HUES6 (cell line): ENCODE data around the gene KIAA0825.

Experiments
- H3K27ac ChIP-seq: 2 replicates; pipeline ENCODE4 v1.7.0; 2013; ENCODE audit warnings: low read depth, mild to moderate bottlenecking, low read length, inconsistent platforms
- H3K27me3 ChIP-seq: 2 replicates; pipeline ENCODE4 v1.6.1; 2013; ENCODE audit warnings: low read length; ENCODE audit not compliant: control insufficient read depth, insufficient read depth
- H3K36me3 ChIP-seq: 2 replicates; pipeline ENCODE4 v1.6.1; 2013; ENCODE audit warnings: low read length; ENCODE audit not compliant: control insufficient read depth, insufficient read depth
- H3K4me1 ChIP-seq: 2 replicates; pipeline ENCODE4 v1.6.1; 2013; ENCODE audit warnings: low read length; ENCODE audit not compliant: control insufficient read depth, insufficient read depth
- H3K4me3 ChIP-seq: 2 replicates; pipeline ENCODE4 v1.5.1; 2013; ENCODE audit warnings: low read depth, low read length
- H3K9ac ChIP-seq: one replicate; pipeline ENCODE4 v1.6.1; 2013; ENCODE audit warnings: mild to moderate bottlenecking, low read length
- H3K9me3 ChIP-seq: 2 replicates; pipeline ENCODE4 v1.6.1; 2013; ENCODE audit warnings: low read depth, low read length; ENCODE audit not compliant: control insufficient read depth, insufficient read depth

Gene KIAA0825

GRCh38 chr5:94540856-94541494 lies 77.4 kb downstream of the KIAA0825 start:
- Histone ChIP-seq H3K9me3 (peaks cover 60% of the 10 kb centered on the region), H3K9ac (no peak overlapping the region), H3K27ac (no peak overlapping the region), H3K27me3 (no peaks in the 10 kb centered on the region), H3K4me1 (no peaks in the 10 kb centered on the region), H3K36me3 (peaks cover 4% of the 10 kb centered on the region; the same call in 1 of the 2 replicates), H3K4me3 (no peak overlapping the region)

- H3K9me3 ChIP-seq = peaks cover 54% of the 10 kb centered on the region
- H3K27ac ChIP-seq = no peak overlapping the region
- no peak overlapping the region for H3K9ac ChIP-seq
- peaks cover 4% of the 10 kb centered on the region; the same call in 1 of the 2 replicates for H3K36me3 ChIP-seq
- no peaks in the 10 kb centered on the region for H3K27me3 ChIP-seq
- H3K4me1 ChIP-seq = no peaks in the 10 kb centered on the region
- H3K4me3 ChIP-seq = no peak overlapping the region
Observed at GRCh38 chr5:94538260-94538659, 80.1 kb downstream of the KIAA0825 start.

- Histone ChIP-seq H3K4me1 (no peaks in the 10 kb centered on the region; the same call in 1 of the 2 replicates), H3K27ac (no peak overlapping the region), H3K9ac (no peak overlapping the region), H3K4me3 (no peak overlapping the region), H3K36me3 (no peaks in the 10 kb centered on the region), H3K27me3 (no peaks in the 10 kb centered on the region), H3K9me3 (no peaks in the 10 kb centered on the region)
Observed at GRCh38 chr5:94526706-94527105, 91.7 kb downstream of the KIAA0825 start.

- Histone ChIP-seq H3K4me3 (no peak overlapping the region), H3K27ac (no peak overlapping the region), H3K27me3 (no peaks in the 10 kb centered on the region), H3K9me3 (no peaks in the 10 kb centered on the region), H3K4me1 (no peaks in the 10 kb centered on the region; the same call in 1 of the 2 replicates), H3K9ac (no peak overlapping the region), H3K36me3 (no peaks in the 10 kb centered on the region)
Observed at GRCh38 chr5:94524841-94525697, 93.3 kb downstream of the KIAA0825 start.

- Histone ChIP-seq H3K27me3 (no peaks in the 10 kb centered on the region), H3K4me1 (no peaks in the 10 kb centered on the region; the same call in 1 of the 2 replicates), H3K4me3 (no peak overlapping the region), H3K36me3 (no peaks in the 10 kb centered on the region), H3K9me3 (no peaks in the 10 kb centered on the region), H3K9ac (no peak overlapping the region), H3K27ac (no peak overlapping the region)
Observed at GRCh38 chr5:94523018-94523417, 95.4 kb downstream of the KIAA0825 start.

DNA sequence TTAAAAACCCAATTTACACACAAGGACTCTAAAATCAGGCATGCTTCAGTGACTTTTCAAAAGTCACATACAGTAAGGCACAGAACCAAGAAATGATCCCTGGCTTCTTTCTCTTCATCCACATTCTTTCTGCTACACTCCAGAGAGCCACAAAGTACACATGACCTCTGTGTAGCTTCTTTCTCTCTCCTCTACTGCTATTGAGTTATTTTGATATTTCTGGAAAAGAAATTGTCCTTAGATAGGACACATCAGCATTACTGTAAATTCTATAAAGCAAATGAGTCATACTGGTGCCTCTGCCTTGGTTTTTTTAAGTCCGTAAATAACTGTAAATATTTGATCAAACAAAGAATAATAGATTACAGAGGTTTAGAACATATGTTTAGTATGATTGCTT lies 96.3 kb downstream of the KIAA0825 start:
- no peaks in the 10 kb centered on the region for H3K9me3 ChIP-seq
- no peaks in the 10 kb centered on the region for H3K36me3 ChIP-seq
- H3K27me3 ChIP-seq = no peaks in the 10 kb centered on the region
- no peak overlapping the region for H3K9ac ChIP-seq
- H3K4me3 ChIP-seq = no peak overlapping the region
- H3K4me1 ChIP-seq = no peaks in the 10 kb centered on the region; the same call in 1 of the 2 replicates
- H3K27ac ChIP-seq = no peak overlapping the region

GRCh38 chr5:94517490-94518488 lies 100.6 kb downstream of the KIAA0825 start:
- H3K4me3 ChIP-seq = no peak overlapping the region
- no peaks in the 10 kb centered on the region for H3K9me3 ChIP-seq
- H3K4me1 ChIP-seq = no peaks in the 10 kb centered on the region
- no peaks in the 10 kb centered on the region for H3K27me3 ChIP-seq
- no peak overlapping the region for H3K9ac ChIP-seq
- H3K27ac ChIP-seq = no peak overlapping the region
- no peaks in the 10 kb centered on the region for H3K36me3 ChIP-seq

- H3K9ac ChIP-seq = no peak overlapping the region
- no peaks in the 10 kb centered on the region for H3K4me1 ChIP-seq
- H3K27ac ChIP-seq = no peak overlapping the region
- no peaks in the 10 kb centered on the region for H3K9me3 ChIP-seq
- no peaks in the 10 kb centered on the region for H3K36me3 ChIP-seq
- no peaks in the 10 kb centered on the region for H3K27me3 ChIP-seq
- H3K4me3 ChIP-seq = no peak overlapping the region
Observed at GRCh38 chr5:94516148-94516547, 102.3 kb downstream of the KIAA0825 start.

GRCh38 chr5:94508461-94509148 lies 109.8 kb downstream of the KIAA0825 start:
- Histone ChIP-seq H3K4me1 (0 out of 2 replicates have a peak, but pooled peaks cover 5% of the 10 kb centered on the region), H3K27me3 (no peaks in the 10 kb centered on the region), H3K9me3 (no peaks in the 10 kb centered on the region), H3K27ac (no peak overlapping the region), H3K4me3 (no peak overlapping the region), H3K36me3 (no peaks in the 10 kb centered on the region), H3K9ac (no peak overlapping the region)

GRCh38 chr5:94505327-94506068 lies 112.9 kb downstream of the KIAA0825 start:
- Histone ChIP-seq H3K9ac (no peak overlapping the region), H3K27ac (no peak overlapping the region), H3K9me3 (no peaks in the 10 kb centered on the region)

More at GRCh38 chr5:94505327-94506068, 112.9 kb downstream of the KIAA0825 start:
- Histone ChIP-seq H3K4me3 (no peak overlapping the region), H3K4me1 (0 out of 2 replicates have a peak, but pooled peaks cover 5% of the 10 kb centered on the region), H3K36me3 (no peaks in the 10 kb centered on the region), H3K27me3 (no peaks in the 10 kb centered on the region)
